HEK293 (cell line): Measurements from ENCODE around the gene PROK1.

Source experiments
- CTCF ChIA-PET: fragments of 350-600 bp; formaldehyde crosslinking; extraction: SDS; loops from one replicate; lab custom pipeline; 2021; ENCODE audit warnings: antibody characterized with exemption; lab: Yijun Ruan, JAX
- POLR2A ChIA-PET: fragments of 300-600 bp; formaldehyde crosslinking; extraction: SDS; loops from one replicate; lab custom pipeline; 2020; ENCODE audit warnings: antibody characterized with exemption, inconsistent platforms; lab: Yijun Ruan, JAX
- H3K27ac ChIP-seq: fragments of 200-500 bp; sonication (Bioruptor generic); 2 replicates; pipeline ENCODE4 v1.5.1; 2014; ENCODE audit warnings: low read depth, low read length, control low read depth, inconsistent platforms; ENCODE audit errors: extremely low read depth
- H3K36me3 ChIP-seq, 2 experiments: fragments of 200-500 bp in 1 of 2; sonication (Bioruptor generic) in 1 of 2; 1 replicate in 1 of 2; 2 replicates in 1 of 2; pipeline ENCODE4 v1.5.1; 2014 to 2017; ENCODE audit warnings: inconsistent platforms in 2 of 2, low read length in 2 of 2; ENCODE audit not compliant: control insufficient read depth in 2 of 2, insufficient read depth in 1 of 2
- H3K4me1 ChIP-seq: fragments of 200-500 bp; sonication (Bioruptor generic); 2 replicates; pipeline ENCODE4 v1.5.1; 2014; ENCODE audit warnings: mild to moderate bottlenecking, low read length, inconsistent platforms; ENCODE audit not compliant: control insufficient read depth, insufficient read depth
- H3K4me3 ChIP-seq: 2 replicates; pipeline ENCODE4 v1.5.1; 2011; ENCODE audit warnings: low read depth, mild to moderate bottlenecking, control low read depth, low read length, moderate library complexity
- H3K9me3 ChIP-seq: fragments of 200-500 bp; sonication (Bioruptor generic); 2 replicates; pipeline ENCODE4 v1.5.1; 2014; ENCODE audit warnings: low read depth, low read length, inconsistent platforms; ENCODE audit not compliant: control insufficient read depth, insufficient read depth
- AEBP2 ChIP-seq: fragments of 450-650 bp; formaldehyde crosslinking; IDR thresholded peaks from 2 replicates; pipeline ENCODE4 v1.5.1; 2016; ENCODE audit warnings: missing biosample characterization, missing genetic modification characterization, borderline replicate concordance
- ATF2 ChIP-seq: fragments of 450-650 bp; formaldehyde crosslinking; IDR thresholded peaks from 2 replicates; pipeline ENCODE4 v1.5.1; 2016; ENCODE audit warnings: missing biosample characterization, missing genetic modification characterization, low read depth
- CTCF ChIP-seq: fragments of 450-650 bp; formaldehyde crosslinking; IDR thresholded peaks from 2 replicates; pipeline ENCODE4 v1.5.1; 2016; ENCODE audit warnings: missing biosample characterization, missing genetic modification characterization
- FEZF1 ChIP-seq: fragments of 450-650 bp; formaldehyde crosslinking; IDR thresholded peaks from 2 replicates; pipeline ENCODE4 v1.5.1; 2016; ENCODE audit warnings: missing biosample characterization, missing genetic modification characterization
- KLF16 ChIP-seq: fragments of 450-650 bp; formaldehyde crosslinking; IDR thresholded peaks from 2 replicates; pipeline ENCODE4 v1.5.1; 2017; ENCODE audit warnings: missing biosample characterization, missing genetic modification characterization
- KLF8 ChIP-seq: fragments of 450-650 bp; formaldehyde crosslinking; IDR thresholded peaks from 2 replicates; pipeline ENCODE4 v1.5.1; 2016; ENCODE audit warnings: missing biosample characterization, missing genetic modification characterization
- SP3 ChIP-seq: fragments of 450-650 bp; formaldehyde crosslinking; IDR thresholded peaks from 2 replicates; pipeline ENCODE4 v1.5.1; 2016; ENCODE audit warnings: missing biosample characterization, missing genetic modification characterization
- ZBTB1 ChIP-seq: fragments of 450-650 bp; formaldehyde crosslinking; IDR thresholded peaks from 2 replicates; pipeline ENCODE4 v1.5.1; 2016; ENCODE audit warnings: missing biosample characterization, missing genetic modification characterization
- ZBTB48 ChIP-seq: fragments of 450-650 bp; formaldehyde crosslinking; IDR thresholded peaks from 2 replicates; pipeline ENCODE4 v1.5.1; 2016; ENCODE audit warnings: missing biosample characterization, missing genetic modification characterization
- ZBTB49 ChIP-seq: fragments of 450-650 bp; formaldehyde crosslinking; IDR thresholded peaks from 2 replicates; pipeline ENCODE4 v1.5.1; 2016; ENCODE audit warnings: missing biosample characterization, missing genetic modification characterization, low read depth
- ZFP41 ChIP-seq: fragments of 450-650 bp; formaldehyde crosslinking; IDR thresholded peaks from 2 replicates; pipeline ENCODE4 v1.5.1; 2016; ENCODE audit warnings: missing biosample characterization, missing genetic modification characterization, borderline replicate concordance
- ZNF174 ChIP-seq: fragments of 450-650 bp; formaldehyde crosslinking; IDR thresholded peaks from 2 replicates; pipeline ENCODE4 v1.5.0; 2017; ENCODE audit warnings: missing biosample characterization, mild to moderate bottlenecking, missing genetic modification characterization
- ZNF248 ChIP-seq: fragments of 450-650 bp; formaldehyde crosslinking; IDR thresholded peaks from 2 replicates; pipeline ENCODE4 v1.5.1; 2017; ENCODE audit warnings: missing biosample characterization, missing genetic modification characterization
- ZNF292 ChIP-seq: fragments of 450-650 bp; formaldehyde crosslinking; IDR thresholded peaks from 2 replicates; pipeline ENCODE4 v1.5.1; 2016; ENCODE audit warnings: low read depth, missing biosample characterization, missing genetic modification characterization, borderline replicate concordance
- ZNF350 ChIP-seq: fragments of 450-650 bp; formaldehyde crosslinking; IDR thresholded peaks from 2 replicates; pipeline ENCODE4 v1.5.0; 2017; ENCODE audit warnings: missing biosample characterization, mild to moderate bottlenecking, missing genetic modification characterization
- ZNF423 ChIP-seq: fragments of 450-650 bp; formaldehyde crosslinking; IDR thresholded peaks from 2 replicates; pipeline ENCODE4 v1.5.1; 2016; ENCODE audit warnings: missing biosample characterization, missing genetic modification characterization
- ZNF48 ChIP-seq: fragments of 450-650 bp; formaldehyde crosslinking; IDR thresholded peaks from 2 replicates; pipeline ENCODE4 v1.5.1; 2016; ENCODE audit warnings: missing biosample characterization, missing genetic modification characterization
- ZNF530 ChIP-seq: fragments of 450-650 bp; formaldehyde crosslinking; IDR thresholded peaks from 2 replicates; pipeline ENCODE4 v1.5.1; 2016; ENCODE audit warnings: low read depth, missing biosample characterization, missing genetic modification characterization
- ZNF548 ChIP-seq: fragments of 450-650 bp; formaldehyde crosslinking; IDR thresholded peaks from 2 replicates; pipeline ENCODE4 v1.5.1; 2016; ENCODE audit warnings: missing biosample characterization, missing genetic modification characterization
- ZNF561 ChIP-seq: fragments of 450-650 bp; IDR thresholded peaks from 2 replicates; pipeline ENCODE4 v1.5.1; 2018; ENCODE audit warnings: missing biosample characterization, missing genetic modification characterization, borderline replicate concordance
- ZNF580 ChIP-seq: fragments of 450-650 bp; formaldehyde crosslinking; IDR thresholded peaks from 2 replicates; pipeline ENCODE4 v1.5.1; 2016; ENCODE audit warnings: missing biosample characterization, missing genetic modification characterization
- ZNF654 ChIP-seq: fragments of 450-650 bp; formaldehyde crosslinking; IDR thresholded peaks from 2 replicates; pipeline ENCODE4 v1.5.1; 2016; ENCODE audit warnings: low read depth, missing biosample characterization, missing genetic modification characterization
- ZNF660 ChIP-seq: fragments of 450-650 bp; IDR thresholded peaks from 2 replicates; pipeline ENCODE4 v1.5.1; 2018; ENCODE audit warnings: missing biosample characterization, mild to moderate bottlenecking, missing genetic modification characterization
- ZNF664 ChIP-seq: fragments of 450-650 bp; formaldehyde crosslinking; IDR thresholded peaks from 2 replicates; pipeline ENCODE4 v1.5.1; 2016; ENCODE audit warnings: missing biosample characterization, missing genetic modification characterization
- ZNF776 ChIP-seq: fragments of 450-650 bp; formaldehyde crosslinking; IDR thresholded peaks from 2 replicates; pipeline ENCODE4 v1.5.0; 2017; ENCODE audit warnings: missing biosample characterization, missing genetic modification characterization, borderline replicate concordance
- ZSCAN23 ChIP-seq: fragments of 450-650 bp; formaldehyde crosslinking; IDR thresholded peaks from 2 replicates; pipeline ENCODE4 v1.5.1; 2016; ENCODE audit warnings: missing biosample characterization, missing genetic modification characterization
- ZSCAN30 ChIP-seq: fragments of 450-650 bp; IDR thresholded peaks from 2 replicates; pipeline ENCODE4 v1.5.1; 2018; ENCODE audit warnings: missing biosample characterization, mild to moderate bottlenecking, missing genetic modification characterization, moderate library complexity

Gene PROK1

GRCh38 chr1:110457206-110457605 is 6.3 kb downstream of the PROK1 start:
- no peak for TF ChIP-seq ZNF580
- TF ChIP-seq ZNF664, result no peak
- no peak for TF ChIP-seq ZNF548 (tag by site-specific recombination)
- no peak for TF ChIP-seq ZNF48 (tag by site-specific recombination)
- TF ChIP-seq ZSCAN30 (tag by site-specific recombination), result no peak
- no peak overlapping the region for H3K4me3 ChIP-seq
- H3K9me3 ChIP-seq, result no peaks in the 10 kb centered on the region
- H3K36me3 ChIP-seq, result no peaks in the 10 kb centered on the region
- CTCF ChIA-PET, result interaction anchor here (11.5 to 15.5 kb wide), 2 partner anchors 44 to 251 kb away, joined by 305 to 357 read pairs; partner anchors contain the start of gene KCNC4
- no peak overlapping the region for H3K27ac ChIP-seq
- no peaks in the 10 kb centered on the region for H3K4me1 ChIP-seq
- POLR2A ChIA-PET, result no interaction called here

GRCh38 chr1:110460253-110461220 is 9.6 kb downstream of the PROK1 start:
- H3K27ac ChIP-seq, result no peak overlapping the region
- POLR2A ChIA-PET, result interaction anchor here (1.5 to 1.6 kb wide), 2 partner anchors 122 to 253 kb away, joined by 4 to 10 read pairs; partner anchors contain the start of gene RBM15
- CTCF ChIA-PET, result interaction anchor here (0.5 to 15.5 kb wide), 78 partner anchors 9 to 1061 kb away, joined by 3 to 357 read pairs (median 5); partner anchors contain the start of genes KCNC4 and PROK1
- H3K4me1 ChIP-seq, result no peaks in the 10 kb centered on the region
- no peaks in the 10 kb centered on the region for H3K36me3 ChIP-seq
- no peaks in the 10 kb centered on the region for H3K9me3 ChIP-seq
- H3K4me3 ChIP-seq, result no peak overlapping the region
- TF ChIP-seq CTCF (tag by site-specific recombination) (peak; percentile 81), AEBP2 (tag by site-specific recombination) (no peak), ZBTB1 (tag by site-specific recombination) (no peak), KLF8 (tag by site-specific recombination) (no peak), SP3 (tag by site-specific recombination) (no peak), ZNF654 (tag by site-specific recombination) (peak; percentile 98), ZNF530 (tag by site-specific recombination) (no peak), ZNF561 (tag by site-specific recombination) (0 out of 2 replicates have a peak, but pooled peaks have one; percentile 26), ZBTB49 (tag by site-specific recombination) (no peak), FEZF1 (no peak), ZBTB48 (tag by site-specific recombination) (0 out of 2 replicates have a peak, but pooled peaks have one; percentile 37), KLF16 (tag by site-specific recombination) (no peak), ZSCAN23 (tag by site-specific recombination) (no peak), ZNF660 (peak; percentile 77), ZNF292 (tag by site-specific recombination) (no peak), ZNF423 (tag by site-specific recombination) (no peak), ATF2 (tag by site-specific recombination) (no peak), ZNF248 (tag by site-specific recombination) (no peak), ZNF174 (tag by site-specific recombination) (no peak), ZNF664 (no peak), ZNF350 (no peak), ZFP41 (tag by site-specific recombination) (no peak), ZNF776 (tag by site-specific recombination) (no peak)
